ENCODE data around the gene THTPA.

DNA sequence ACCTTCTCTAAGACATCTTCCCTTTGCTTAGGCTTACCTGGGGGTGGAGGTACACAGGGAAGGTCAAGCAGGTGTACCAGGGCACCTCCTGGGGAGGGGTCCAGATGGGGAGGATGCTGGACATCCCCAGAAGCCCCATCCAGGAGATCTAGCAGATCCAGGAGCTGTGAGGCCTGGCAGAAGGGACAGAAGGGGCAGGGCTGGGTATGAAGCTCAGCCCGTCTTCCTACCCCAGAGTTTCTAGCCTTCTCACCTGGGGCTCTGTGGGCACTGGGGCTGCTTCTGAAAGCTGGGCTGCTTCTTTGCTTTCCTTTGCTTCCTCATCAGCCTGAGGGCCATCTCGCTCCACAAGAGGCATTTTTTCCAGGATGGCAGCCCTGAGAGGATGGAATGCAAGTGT lies 5.2 kb downstream of the THTPA start:
- no peak for TF ChIP-seq RAD21 (IDR thresholded peaks at IDR 0.05; ENCODE audit: low read depth)
- TF ChIP-seq TCF12 (IDR thresholded peaks at IDR 0.05; ENCODE audit: low read depth), result no peak
- TF ChIP-seq, protein P1, sequence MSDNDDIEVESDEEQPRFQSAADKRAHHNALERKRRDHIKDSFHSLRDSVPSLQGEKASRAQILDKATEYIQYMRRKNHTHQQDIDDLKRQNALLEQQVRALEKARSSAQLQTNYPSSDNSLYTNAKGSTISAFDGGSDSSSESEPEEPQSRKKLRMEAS (IDR thresholded peaks at IDR 0.05), result no peak
- TF ChIP-seq EGR1 (IDR thresholded peaks at IDR 0.05), result no peak
- TF ChIP-seq, protein P2, sequence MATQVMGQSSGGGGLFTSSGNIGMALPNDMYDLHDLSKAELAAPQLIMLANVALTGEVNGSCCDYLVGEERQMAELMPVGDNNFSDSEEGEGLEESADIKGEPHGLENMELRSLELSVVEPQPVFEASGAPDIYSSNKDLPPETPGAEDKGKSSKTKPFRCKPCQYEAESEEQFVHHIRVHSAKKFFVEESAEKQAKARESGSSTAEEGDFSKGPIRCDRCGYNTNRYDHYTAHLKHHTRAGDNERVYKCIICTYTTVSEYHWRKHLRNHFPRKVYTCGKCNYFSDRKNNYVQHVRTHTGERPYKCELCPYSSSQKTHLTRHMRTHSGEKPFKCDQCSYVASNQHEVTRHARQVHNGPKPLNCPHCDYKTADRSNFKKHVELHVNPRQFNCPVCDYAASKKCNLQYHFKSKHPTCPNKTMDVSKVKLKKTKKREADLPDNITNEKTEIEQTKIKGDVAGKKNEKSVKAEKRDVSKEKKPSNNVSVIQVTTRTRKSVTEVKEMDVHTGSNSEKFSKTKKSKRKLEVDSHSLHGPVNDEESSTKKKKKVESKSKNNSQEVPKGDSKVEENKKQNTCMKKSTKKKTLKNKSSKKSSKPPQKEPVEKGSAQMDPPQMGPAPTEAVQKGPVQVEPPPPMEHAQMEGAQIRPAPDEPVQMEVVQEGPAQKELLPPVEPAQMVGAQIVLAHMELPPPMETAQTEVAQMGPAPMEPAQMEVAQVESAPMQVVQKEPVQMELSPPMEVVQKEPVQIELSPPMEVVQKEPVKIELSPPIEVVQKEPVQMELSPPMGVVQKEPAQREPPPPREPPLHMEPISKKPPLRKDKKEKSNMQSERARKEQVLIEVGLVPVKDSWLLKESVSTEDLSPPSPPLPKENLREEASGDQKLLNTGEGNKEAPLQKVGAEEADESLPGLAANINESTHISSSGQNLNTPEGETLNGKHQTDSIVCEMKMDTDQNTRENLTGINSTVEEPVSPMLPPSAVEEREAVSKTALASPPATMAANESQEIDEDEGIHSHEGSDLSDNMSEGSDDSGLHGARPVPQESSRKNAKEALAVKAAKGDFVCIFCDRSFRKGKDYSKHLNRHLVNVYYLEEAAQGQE (IDR thresholded peaks at IDR 0.05; ENCODE audit: low read depth), result no peak
- TF ChIP-seq CREB1 (IDR thresholded peaks at IDR 0.05; ENCODE audit: low read depth), result no peak
- no peak for TF ChIP-seq CEBPB (IDR thresholded peaks at IDR 0.05)
- TF ChIP-seq TAF1 (IDR thresholded peaks at IDR 0.05; ENCODE audit: low read depth), result no peak
- no peak for TF ChIP-seq YY1 (IDR thresholded peaks at IDR 0.05; ENCODE audit: low read depth)
- TF ChIP-seq EP300 (IDR thresholded peaks at IDR 0.05; ENCODE audit: borderline replicate concordance), result no peak
- TF ChIP-seq, protein P3, sequence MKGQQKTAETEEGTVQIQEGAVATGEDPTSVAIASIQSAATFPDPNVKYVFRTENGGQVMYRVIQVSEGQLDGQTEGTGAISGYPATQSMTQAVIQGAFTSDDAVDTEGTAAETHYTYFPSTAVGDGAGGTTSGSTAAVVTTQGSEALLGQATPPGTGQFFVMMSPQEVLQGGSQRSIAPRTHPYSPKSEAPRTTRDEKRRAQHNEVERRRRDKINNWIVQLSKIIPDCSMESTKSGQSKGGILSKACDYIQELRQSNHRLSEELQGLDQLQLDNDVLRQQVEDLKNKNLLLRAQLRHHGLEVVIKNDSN (IDR thresholded peaks at IDR 0.05), result no peak
- TF ChIP-seq NFIC (IDR thresholded peaks at IDR 0.05), result no peak
- no peak for TF ChIP-seq TEAD4 (IDR thresholded peaks at IDR 0.05)

Data from Ishikawa (cell line).